Activated naive CD4-positive, alpha-beta T cell treated with anti-CD3 and anti-CD28 coated beads, Interleukin-2, amount 50 U/mL, for 72 hours (primary cell): ENCODE results near the gene ALCAM. TPM values are rescaled to one million over a fixed set of nuclear protein-coding genes. Genes with fewer than 3 reads are reported as not detected.
"Not testable (repeated sequence)": the region's sequence is repeated elsewhere in the genome, so short reads cannot be mapped to it uniquely, and the experiment has no call there.

Experiments used
- ATAC-seq, 2 donors: fragments of 150-1000 bp; cut with Tn5 transposase; 2 replicates each; pipeline ENCODE4 v1.10.0; 2021; ENCODE audit warnings: mild to moderate bottlenecking in 2 of 2, moderate library complexity in 2 of 2
- DNase-seq, 2 donors: peaks; one replicate each; pipeline ENCODE4 v3.0.0; 2021 to 2022; ENCODE audit warnings: low spot score in 2 of 2
- H3K27ac Mint-ChIP-seq, 2 donors: one replicate each; pipeline ENCODE4 v1.8.0; 2022; ENCODE audit warnings: mild to moderate bottlenecking in 2 of 2, mixed read lengths in 2 of 2
- H3K36me3 Mint-ChIP-seq, 2 donors: one replicate each; pipeline ENCODE4 v1.8.0; 2022; ENCODE audit warnings: mixed read lengths in 2 of 2
- H3K9me3 Mint-ChIP-seq, 2 donors: one replicate each; pipeline ENCODE4 v1.8.0; 2022; ENCODE audit warnings: mixed read lengths in 2 of 2
- total RNA-seq, 2 donors: library from RNA; stranded (reverse); gene quantifications; one replicate each; pipeline ENCODE4 v1.2.3, GENCODE V29; 2022

ALCAM gene
- total RNA-seq, 2 donors from 2014 or later = 17.4 to 18.8 TPM

DNA sequence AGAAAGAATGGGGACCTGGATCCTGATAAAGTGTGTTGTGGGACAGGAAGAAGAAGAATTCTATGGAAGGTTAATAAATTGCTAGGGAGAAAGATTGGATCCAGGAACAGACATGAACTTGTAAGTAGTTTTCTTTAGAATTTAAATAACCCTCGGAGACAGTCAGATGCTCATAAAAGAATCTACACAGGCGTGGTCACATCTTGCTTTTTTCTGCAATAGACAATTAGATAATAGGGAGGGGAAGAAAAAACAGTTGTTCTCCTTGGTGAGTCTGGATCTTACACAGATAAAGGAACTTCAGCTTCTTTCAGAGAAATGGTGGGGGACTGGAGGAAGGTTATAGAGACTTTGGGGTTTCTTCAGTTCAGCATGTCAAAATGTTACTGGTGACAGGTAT is 232.6 kb downstream of the ALCAM start:
- Mint-ChIP-seq H3K9me3 (no peaks in the 10 kb centered on the region), H3K27ac (no peak overlapping the region), H3K36me3 (no peaks in the 10 kb centered on the region)
- no peak for ATAC-seq
- DNase-seq = no peak

DNA sequence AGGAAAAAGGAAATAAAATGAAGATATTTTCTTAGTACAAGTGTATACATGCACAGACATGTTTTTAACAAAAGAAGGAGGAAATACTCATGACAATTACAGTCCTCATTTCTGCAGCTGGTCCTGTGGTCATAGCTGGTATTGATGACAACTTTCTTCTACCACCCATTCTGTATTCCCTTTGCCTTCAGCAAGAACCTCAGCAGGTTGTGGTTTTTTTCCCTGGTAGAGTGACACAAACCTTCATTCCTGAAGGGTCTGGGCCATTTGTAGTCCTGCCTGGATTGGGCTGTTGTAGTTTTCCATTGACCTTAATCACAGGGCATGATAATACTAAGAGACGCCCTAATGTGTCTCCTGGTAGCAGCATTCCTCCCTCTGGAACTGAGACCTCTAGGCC is 235.0 kb downstream of the ALCAM start:
- H3K36me3 Mint-ChIP-seq, H3K27ac Mint-ChIP-seq, H3K9me3 Mint-ChIP-seq, DNase-seq, ATAC-seq: not testable (repeated sequence)

DNA sequence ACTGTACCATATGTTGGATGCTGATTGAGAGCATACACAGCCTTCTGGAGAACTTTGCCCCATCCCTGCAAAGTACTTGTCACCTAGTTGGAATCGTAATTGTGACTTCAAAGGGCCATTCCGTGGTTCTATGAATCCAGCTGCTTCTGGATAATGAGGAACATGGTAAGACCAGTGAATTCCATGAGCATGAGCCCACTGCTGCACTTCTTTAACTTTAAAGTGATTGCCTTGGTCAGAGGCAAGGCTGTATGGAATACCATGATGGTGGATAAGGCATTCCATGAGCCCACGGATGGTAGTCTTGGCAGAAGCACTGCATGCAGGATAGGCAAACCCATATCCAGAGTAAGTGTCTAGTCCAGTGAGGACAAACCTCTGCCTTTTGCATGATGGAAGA is 235.6 kb downstream of the ALCAM start:
- H3K27ac Mint-ChIP-seq, ATAC-seq, H3K9me3 Mint-ChIP-seq, DNase-seq, H3K36me3 Mint-ChIP-seq: not testable (repeated sequence)

DNA sequence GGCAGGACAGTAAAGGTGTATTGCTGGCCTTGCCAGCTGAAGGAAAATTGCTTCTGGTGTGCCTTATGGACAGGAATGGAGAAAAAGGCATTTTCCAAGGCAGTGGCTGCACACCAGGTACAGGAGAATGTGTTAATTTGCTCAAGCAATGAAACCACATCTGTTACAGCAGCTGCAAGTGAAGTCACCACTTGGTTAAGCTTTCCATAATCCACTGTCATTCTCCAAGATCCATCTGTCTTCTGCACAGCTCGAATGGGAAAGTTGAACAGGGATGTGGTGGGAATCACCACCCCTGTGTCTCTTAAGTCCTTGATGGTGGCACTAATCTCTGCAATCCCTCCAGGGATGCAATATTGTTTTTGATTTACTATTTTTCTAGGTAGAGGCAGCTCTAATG is 236.8 kb downstream of the ALCAM start:
- DNase-seq, H3K27ac Mint-ChIP-seq: not testable (repeated sequence)

DNA sequence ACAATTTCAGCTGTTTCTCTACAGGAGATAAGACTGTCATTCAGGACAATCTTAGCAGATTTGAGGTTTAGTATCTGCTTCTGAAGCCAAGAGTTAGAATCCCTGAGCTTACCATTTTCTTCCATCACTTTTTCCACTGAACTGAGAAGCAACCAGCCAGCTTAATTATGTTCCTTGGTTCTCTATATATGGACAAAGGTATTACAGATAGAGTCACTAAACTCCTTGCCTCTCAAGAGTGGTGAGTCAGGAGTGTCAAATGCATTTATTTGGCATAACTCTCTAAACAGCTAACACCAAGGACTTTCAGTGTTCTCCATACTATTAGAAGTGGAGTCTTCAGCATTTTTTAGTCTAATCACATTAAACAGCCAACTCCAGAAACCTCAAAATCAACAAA is 239.3 kb downstream of the ALCAM start:
- no peak for ATAC-seq

More for the DNA sequence above, 236.8 kb downstream of the ALCAM start:
- H3K36me3 Mint-ChIP-seq, ATAC-seq, H3K9me3 Mint-ChIP-seq: not testable (repeated sequence)

DNA sequence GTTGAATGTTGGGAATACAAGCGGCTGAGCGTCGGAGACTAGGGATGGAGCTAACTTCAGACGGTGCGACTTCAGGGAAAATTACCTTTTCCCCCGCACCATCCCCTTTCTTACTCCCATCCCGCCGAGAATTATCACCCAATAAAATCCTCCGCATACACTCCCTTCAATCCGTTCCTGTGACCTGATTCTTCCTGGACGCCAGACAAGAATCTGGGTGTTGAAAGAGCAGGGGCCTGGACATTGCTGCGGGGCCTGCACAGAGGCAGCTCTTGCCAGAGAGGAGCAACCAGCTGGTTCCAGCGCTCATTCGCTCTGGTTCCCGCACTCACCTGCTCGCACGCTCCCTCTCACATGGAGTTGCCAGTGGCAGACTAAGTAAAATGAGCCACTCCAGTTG is 241.9 kb downstream of the ALCAM start:
- Mint-ChIP-seq H3K36me3 (no peaks in the 10 kb centered on the region), H3K27ac (no peak overlapping the region), H3K9me3 (no peaks in the 10 kb centered on the region)
- DNase-seq (no peak), ATAC-seq (no peak)

More for the DNA sequence above, 239.3 kb downstream of the ALCAM start:
- DNase-seq = no peak
- Mint-ChIP-seq H3K27ac (no peak overlapping the region), H3K9me3 (no peaks in the 10 kb centered on the region), H3K36me3 (no peaks in the 10 kb centered on the region)

DNA sequence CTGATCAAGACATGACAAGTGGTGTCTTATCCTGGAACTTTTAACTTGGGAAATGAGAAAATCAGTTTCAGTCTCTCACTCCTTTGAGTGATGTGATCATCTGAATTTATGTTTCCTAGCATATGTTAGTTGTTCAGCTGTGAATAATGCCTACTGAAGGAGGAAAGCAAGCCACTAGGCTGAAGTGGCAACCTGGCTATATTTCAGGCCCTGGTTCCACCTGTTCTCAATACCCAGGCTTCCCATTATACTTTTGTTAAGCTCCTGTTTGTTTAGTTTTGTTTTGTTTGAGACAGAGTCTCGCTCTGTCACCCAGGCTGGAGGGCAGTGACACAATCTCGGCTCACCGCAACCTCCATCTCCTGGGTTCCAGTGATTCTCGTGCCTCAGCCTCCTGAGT is 243.8 kb downstream of the ALCAM start:
- Mint-ChIP-seq H3K36me3 (no peaks in the 10 kb centered on the region), H3K27ac (no peak overlapping the region), H3K9me3 (no peaks in the 10 kb centered on the region)
- DNase-seq = no peak
- ATAC-seq = no peak

GRCh38 chr3:105611304-105612192 is 244.8 kb downstream of the ALCAM start:
- ATAC-seq = no peak
- DNase-seq = no peak
- no peak overlapping the region for H3K27ac Mint-ChIP-seq
- H3K36me3 Mint-ChIP-seq = no peaks in the 10 kb centered on the region
- no peaks in the 10 kb centered on the region for H3K9me3 Mint-ChIP-seq

GRCh38 chr3:105613120-105613519 is 246.4 kb downstream of the ALCAM start:
- ATAC-seq (no peak), DNase-seq (no peak)
- H3K36me3 Mint-ChIP-seq = no peaks in the 10 kb centered on the region
- H3K27ac Mint-ChIP-seq = no peak overlapping the region
- H3K9me3 Mint-ChIP-seq = no peaks in the 10 kb centered on the region

- Mint-ChIP-seq H3K27ac (no peak overlapping the region), H3K9me3 (no peaks in the 10 kb centered on the region), H3K36me3 (no peaks in the 10 kb centered on the region)
- DNase-seq (no peak), ATAC-seq (no peak)
These were observed 247.8 kb downstream of the ALCAM start for GRCh38 chr3:105614288-105615030.

GRCh38 chr3:105615814-105616213 is 249.1 kb downstream of the ALCAM start:
- H3K9me3 Mint-ChIP-seq = no peaks in the 10 kb centered on the region
- no peaks in the 10 kb centered on the region for H3K36me3 Mint-ChIP-seq
- DNase-seq = no peak
- H3K27ac Mint-ChIP-seq = no peak overlapping the region
- no peak for ATAC-seq

- H3K27ac Mint-ChIP-seq = no peak overlapping the region
- DNase-seq (no peak), ATAC-seq (no peak)
- no peaks in the 10 kb centered on the region for H3K36me3 Mint-ChIP-seq
- no peaks in the 10 kb centered on the region for H3K9me3 Mint-ChIP-seq
These were observed 249.8 kb downstream of the ALCAM start for GRCh38 chr3:105616374-105617121.

DNA sequence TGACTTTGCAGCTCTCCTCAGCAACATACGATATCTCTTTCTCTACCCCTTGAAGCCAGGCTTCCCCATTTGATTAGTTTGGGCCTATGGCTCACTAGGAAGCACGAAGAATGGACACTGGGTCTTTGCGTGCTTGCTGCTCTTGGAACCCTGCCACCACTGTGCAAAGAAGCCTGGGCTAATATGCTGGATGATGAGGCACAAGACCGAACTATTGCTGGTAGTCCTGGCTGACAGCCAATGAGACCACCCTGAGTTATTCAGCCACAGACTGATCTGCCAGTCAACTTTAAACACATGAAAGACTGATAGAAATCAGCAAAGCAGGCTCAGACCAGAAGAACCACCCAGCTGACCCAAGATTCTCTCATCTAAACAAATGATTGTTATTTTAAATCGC is 251.8 kb downstream of the ALCAM start:
- H3K9me3 Mint-ChIP-seq = no peaks in the 10 kb centered on the region
- H3K27ac Mint-ChIP-seq = no peak overlapping the region
- H3K36me3 Mint-ChIP-seq = no peaks in the 10 kb centered on the region
- ATAC-seq = no peak
- no peak for DNase-seq

DNA sequence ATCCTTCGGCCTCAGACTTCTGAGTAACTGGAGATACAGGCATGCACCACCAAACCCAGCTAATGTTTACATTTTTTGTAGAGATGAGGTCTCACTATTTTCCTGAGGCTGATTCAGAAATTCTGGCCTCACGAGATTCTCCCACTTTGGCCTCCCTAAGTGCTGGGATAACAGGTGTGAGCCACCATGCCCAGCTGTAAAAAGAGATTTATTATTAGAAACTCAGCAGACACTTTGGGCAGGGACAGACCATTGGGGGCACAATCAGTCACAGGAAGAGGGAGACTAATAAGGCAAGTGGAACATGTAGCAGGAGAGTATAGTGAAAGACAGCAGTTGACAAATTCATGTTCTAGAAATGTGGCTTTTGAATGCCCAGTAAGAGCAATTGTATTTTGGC is 252.9 kb downstream of the ALCAM start:
- Mint-ChIP-seq H3K9me3 (no peaks in the 10 kb centered on the region), H3K36me3 (no peaks in the 10 kb centered on the region), H3K27ac (no peak overlapping the region)
- DNase-seq = no peak
- ATAC-seq = no peak

DNA sequence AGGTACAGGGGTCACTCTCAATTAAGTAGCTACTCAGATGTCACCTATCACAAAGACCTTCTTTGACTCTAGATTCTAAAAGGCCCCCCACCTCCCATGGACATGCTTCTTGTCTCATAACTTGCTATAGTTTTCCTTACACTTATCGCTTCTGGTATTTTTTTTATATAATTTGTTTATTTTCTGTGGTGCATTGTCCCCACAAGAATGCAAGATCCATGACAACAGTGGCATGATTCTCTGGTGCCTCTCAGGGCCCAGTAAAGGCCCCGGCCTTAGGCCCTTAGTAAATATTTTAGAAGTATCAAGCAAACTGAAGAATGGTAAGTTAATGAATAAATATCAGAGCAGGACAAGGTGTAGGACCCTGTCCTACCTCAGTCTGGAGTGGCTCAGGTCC is 253.5 kb downstream of the ALCAM start:
- Mint-ChIP-seq H3K9me3 (no peaks in the 10 kb centered on the region), H3K27ac (no peak overlapping the region), H3K36me3 (no peaks in the 10 kb centered on the region)
- DNase-seq (no peak), ATAC-seq (no peak)

GRCh38 chr3:105622169-105622568 is 255.5 kb downstream of the ALCAM start:
- no peak for ATAC-seq
- Mint-ChIP-seq H3K36me3 (no peaks in the 10 kb centered on the region), H3K27ac (no peak overlapping the region), H3K9me3 (no peaks in the 10 kb centered on the region)
- DNase-seq = no peak
